HuH-7.5 (cell line): Measurements from ENCODE around the gene NUBPL.
"Not testable (repeated sequence)": the region's sequence is repeated elsewhere in the genome, so short reads cannot be mapped to it uniquely, and the experiment has no call there.

Experiments
- DNase-seq: peaks from one replicate; pipeline ENCODE4 v3.0.0; 2011; ENCODE audit warnings: low spot score

Gene NUBPL

GRCh38 chr14:31578792-31579501, 17.7 kb downstream of the NUBPL start:
- no peak for DNase-seq

- no peak for DNase-seq
These were observed 19.0 kb downstream of the NUBPL start for GRCh38 chr14:31580234-31580633.

- DNase-seq = no peak
These were observed 21.1 kb downstream of the NUBPL start for GRCh38 chr14:31582286-31582691.

GRCh38 chr14:31582836-31583452, 21.7 kb downstream of the NUBPL start:
- DNase-seq = no peak

GRCh38 chr14:31590206-31590605, 29.0 kb downstream of the NUBPL start:
- DNase-seq = no peak

- no peak for DNase-seq
These were observed 30.9 kb downstream of the NUBPL start for GRCh38 chr14:31592122-31592521.

GRCh38 chr14:31592631-31593030, 31.4 kb downstream of the NUBPL start:
- DNase-seq = no peak

- no peak for DNase-seq
These were observed 35.3 kb downstream of the NUBPL start for GRCh38 chr14:31596342-31597095.

GRCh38 chr14:31605702-31606101, 44.5 kb downstream of the NUBPL start:
- no peak for DNase-seq

- DNase-seq = no peak
These were observed 50.7 kb downstream of the NUBPL start for GRCh38 chr14:31611778-31612433.

- no peak for DNase-seq
These were observed 52.0 kb downstream of the NUBPL start for GRCh38 chr14:31613188-31613587.

GRCh38 chr14:31618884-31619283, 57.7 kb downstream of the NUBPL start:
- not testable (repeated sequence) for DNase-seq

GRCh38 chr14:31619440-31619839, 58.2 kb downstream of the NUBPL start:
- DNase-seq = no peak

GRCh38 chr14:31620898-31621297, 59.7 kb downstream of the NUBPL start:
- not testable (repeated sequence) for DNase-seq

GRCh38 chr14:31622060-31622459, 60.9 kb downstream of the NUBPL start:
- DNase-seq = no peak

- DNase-seq = not testable (repeated sequence)
These were observed 91.7 kb downstream of the NUBPL start for GRCh38 chr14:31652900-31653299.

- DNase-seq = no peak
These were observed 96.7 kb downstream of the NUBPL start for GRCh38 chr14:31657917-31658316.

- no peak for DNase-seq
These were observed 98.1 kb downstream of the NUBPL start for GRCh38 chr14:31659278-31659677.

GRCh38 chr14:31660191-31660590, 99.0 kb downstream of the NUBPL start:
- no peak for DNase-seq

- no peak for DNase-seq
These were observed 99.5 kb downstream of the NUBPL start for GRCh38 chr14:31660728-31661127.

- no peak for DNase-seq
These were observed 107.1 kb downstream of the NUBPL start for GRCh38 chr14:31668348-31668747.

GRCh38 chr14:31672709-31673108, 111.5 kb downstream of the NUBPL start:
- no peak for DNase-seq

GRCh38 chr14:31677052-31677451, 115.8 kb downstream of the NUBPL start:
- no peak for DNase-seq
